WI38 (cell line): Measurements from ENCODE around the gene SPDEF.

Experiments
- H3K4me3 ChIP-seq: 2 replicates; pipeline ENCODE4 v1.5.1; 2011; ENCODE audit warnings: low read depth, mild to moderate bottlenecking, control low read depth, low read length
- CTCF ChIP-seq: IDR thresholded peaks from 2 replicates; pipeline ENCODE4 v1.5.1; 2012; ENCODE audit warnings: low read depth, mild to moderate bottlenecking, control low read depth, low read length

Gene SPDEF

DNA sequence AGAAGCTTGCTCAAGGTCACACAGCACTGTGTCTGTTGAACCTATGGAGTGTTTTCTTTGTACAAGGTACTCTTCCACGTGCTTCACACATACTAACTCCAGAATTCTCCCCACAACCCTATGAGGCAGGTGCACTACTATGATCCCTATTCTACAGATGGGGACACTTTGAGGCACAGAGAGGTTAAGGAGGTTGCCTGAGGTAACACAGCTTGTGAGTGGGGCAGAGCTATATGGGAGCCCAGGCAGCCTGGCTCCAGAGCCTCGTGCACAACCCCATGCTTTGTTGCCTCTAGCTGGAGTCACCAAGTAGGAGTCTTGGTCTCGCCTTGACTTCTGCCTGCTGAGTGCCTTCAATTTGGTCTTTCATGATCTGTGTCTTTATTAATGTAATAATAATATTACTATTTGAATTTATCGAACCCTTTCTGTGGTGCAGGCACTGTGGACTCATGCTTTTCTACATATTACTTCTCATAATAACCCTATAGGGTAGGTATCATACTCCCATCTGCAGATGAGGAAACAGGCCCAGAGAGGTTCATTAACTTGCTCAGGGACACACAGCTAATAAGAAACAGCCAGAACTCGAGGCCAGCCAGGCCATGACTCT lies 13.3 kb upstream of the SPDEF start:
- TF ChIP-seq CTCF = no peak

GRCh38 chr6:34568341-34569201 lies 12.4 kb upstream of the SPDEF start:
- no peak overlapping the region for H3K4me3 ChIP-seq
- no peak for TF ChIP-seq CTCF

More for the DNA sequence above, 13.3 kb upstream of the SPDEF start:
- no peak overlapping the region for H3K4me3 ChIP-seq

GRCh38 chr6:34566830-34567546 lies 10.9 kb upstream of the SPDEF start:
- no peak for TF ChIP-seq CTCF
- H3K4me3 ChIP-seq = no peak overlapping the region

DNA sequence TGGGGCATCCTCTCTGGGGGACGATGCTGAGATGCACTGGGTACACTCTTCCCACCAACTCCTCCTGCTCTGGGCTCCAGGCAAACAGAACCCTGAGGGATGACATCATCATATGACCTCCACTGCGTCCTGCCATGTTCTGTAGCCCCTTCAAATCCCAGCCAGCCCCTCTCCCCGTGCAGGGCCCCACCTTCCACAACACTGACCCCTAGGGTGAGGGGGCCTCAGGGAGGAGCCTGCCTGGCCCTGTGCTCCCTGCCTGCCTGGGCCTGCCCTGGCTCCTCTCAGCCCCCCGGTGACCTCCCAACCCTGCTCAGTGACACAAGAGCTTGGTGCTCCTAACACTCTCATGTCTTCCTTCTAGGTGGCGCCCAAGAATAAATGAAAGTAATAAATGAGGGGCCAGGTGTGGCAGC lies 9.6 kb upstream of the SPDEF start:
- no peak overlapping the region for H3K4me3 ChIP-seq
- no peak for TF ChIP-seq CTCF

DNA sequence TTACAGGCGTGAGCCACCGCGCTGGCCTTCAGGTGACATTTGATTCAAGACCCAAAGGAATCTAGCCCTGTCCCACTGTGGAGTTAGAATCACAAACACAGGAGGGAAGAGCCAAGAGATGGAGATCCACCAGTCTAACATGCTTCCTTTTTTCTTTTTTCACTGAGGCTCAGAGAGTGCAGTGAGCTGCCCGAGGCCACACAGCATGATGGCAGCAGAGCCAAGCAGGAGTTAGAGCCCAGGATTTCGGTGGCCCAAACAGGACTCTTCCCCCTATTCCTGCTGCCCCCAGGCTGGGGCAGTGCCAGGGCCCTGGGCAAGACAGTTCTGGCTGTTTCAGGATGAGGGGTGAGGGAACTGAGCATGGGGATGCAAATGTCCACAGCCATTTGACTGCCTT lies 8.1 kb upstream of the SPDEF start:
- no peak for TF ChIP-seq CTCF
- no peak overlapping the region for H3K4me3 ChIP-seq

GRCh38 chr6:34563513-34563870 lies 7.4 kb upstream of the SPDEF start:
- no peak overlapping the region for H3K4me3 ChIP-seq
- no peak for TF ChIP-seq CTCF
